GM23338 (cell line): ENCODE results near the gene UPK1A. TPM values are rescaled to one million over a fixed set of nuclear protein-coding genes. Genes with fewer than 3 reads are reported as not detected.

ENCODE experiments used
- ATAC-seq: fragments of 200-7000 bp; cut with Tn5 transposase; 3 replicates; pipeline ENCODE4 v1.9.1; 2020
- DNase-seq: peaks from one replicate; pipeline ENCODE4 v3.0.0-alpha.2; 2015; ENCODE audit warnings: low spot score
- H2AFZ ChIP-seq: fragments of 200-600 bp; sonication (generic); 2 replicates; pipeline ENCODE4 v1.8.0; 2016; ENCODE audit warnings: antibody characterized with exemption, mild to moderate bottlenecking, moderate library complexity
- H3F3A ChIP-seq: fragments of 200-600 bp; sonication (generic); replicated peaks from 2 replicates; pipeline ENCODE4 v1.8.0; 2017; ENCODE audit warnings: antibody characterized with exemption, mixed run types, low read depth
- H3K27ac ChIP-seq: fragments of 200-600 bp; sonication (generic); 2 replicates; pipeline ENCODE4 v1.6.1; 2016; ENCODE audit warnings: low read depth
- H3K27me3 ChIP-seq: fragments of 200-600 bp; sonication (generic); 2 replicates; pipeline ENCODE4 v1.8.0; 2016; ENCODE audit warnings: mild to moderate bottlenecking, mixed run types, moderate library complexity; ENCODE audit not compliant: insufficient read depth
- H3K36me3 ChIP-seq: fragments of 200-600 bp; sonication (generic); 2 replicates; pipeline ENCODE4 v1.8.0; 2016; ENCODE audit warnings: mild to moderate bottlenecking; ENCODE audit not compliant: insufficient read depth
- H3K4me1 ChIP-seq: fragments of 200-600 bp; sonication (generic); 2 replicates; pipeline ENCODE4 v1.8.0; 2016; ENCODE audit warnings: mild to moderate bottlenecking, moderate library complexity; ENCODE audit not compliant: insufficient read depth
- H3K4me2 ChIP-seq: fragments of 200-600 bp; sonication (generic); 2 replicates; pipeline ENCODE4 v1.7.1; 2017; ENCODE audit warnings: mixed run types
- H3K4me3 ChIP-seq: fragments of 200-600 bp; sonication (generic); 2 replicates; pipeline ENCODE4 v1.6.1; 2016; ENCODE audit warnings: mixed run types
- H3K79me2 ChIP-seq: fragments of 200-600 bp; sonication (generic); replicated peaks from 2 replicates; pipeline ENCODE4 v1.8.0; 2017; ENCODE audit warnings: mild to moderate bottlenecking; ENCODE audit not compliant: insufficient read depth
- H3K9me2 ChIP-seq: fragments of 200-600 bp; sonication (generic); 2 replicates; pipeline ENCODE4 v1.8.0; 2017; ENCODE audit not compliant: insufficient read depth
- H4K20me1 ChIP-seq: fragments of 200-600 bp; sonication (generic); replicated peaks from 2 replicates; pipeline ENCODE4 v1.8.0; 2017; ENCODE audit warnings: mild to moderate bottlenecking; ENCODE audit not compliant: insufficient read depth
- H3K27ac Mint-ChIP-seq: 2 replicates; pipeline ENCODE4 v1.8.0; 2020; ENCODE audit warnings: inconsistent platforms, mild to moderate bottlenecking, moderate library complexity, mixed read lengths
- H3K27me3 Mint-ChIP-seq: 3 replicates; pipeline ENCODE4 v1.8.0; 2022; ENCODE audit warnings: low read depth, mild to moderate bottlenecking, moderate library complexity, mixed read lengths, inconsistent platforms; ENCODE audit not compliant: insufficient read depth, poor library complexity
- H3K36me3 Mint-ChIP-seq: 3 replicates; pipeline ENCODE4 v1.8.0; 2021; ENCODE audit warnings: low read depth, mild to moderate bottlenecking, inconsistent platforms, moderate library complexity, mixed read lengths
- H3K4me1 Mint-ChIP-seq: 3 replicates; pipeline ENCODE4 v1.8.0; 2020; ENCODE audit warnings: mild to moderate bottlenecking, inconsistent platforms, mixed read lengths
- H3K4me3 Mint-ChIP-seq: 3 replicates; pipeline ENCODE4 v1.8.0; 2021; ENCODE audit warnings: moderate library complexity, mild to moderate bottlenecking, inconsistent platforms, mixed read lengths
- H3K9me3 Mint-ChIP-seq: 3 replicates; pipeline ENCODE4 v1.8.0; 2020; ENCODE audit warnings: moderate library complexity, mild to moderate bottlenecking, inconsistent platforms, mixed read lengths
- CREB1 ChIP-seq: fragments of 250-450 bp; sonication (Bioruptor Pico); IDR thresholded peaks from 2 replicates; pipeline ENCODE4 v1.5.0; 2020; ENCODE audit warnings: low read depth, mild to moderate bottlenecking, moderate library complexity
- ETS1 ChIP-seq: IDR thresholded peaks from 2 replicates; pipeline ENCODE4 v1.6.1; 2016; ENCODE audit warnings: antibody characterized with exemption
- NANOG ChIP-seq: IDR thresholded peaks from 2 replicates; pipeline ENCODE4 v1.6.1; 2016; ENCODE audit warnings: antibody characterized with exemption, borderline replicate concordance
- POLR2AphosphoS5 ChIP-seq: IDR thresholded peaks from 2 replicates; pipeline ENCODE4 v1.6.1; 2016; ENCODE audit warnings: antibody characterized with exemption, low read depth
- STAT1 ChIP-seq: IDR thresholded peaks from one replicate; pipeline ENCODE4 v1.6.1; 2016; ENCODE audit warnings: antibody characterized with exemption; ENCODE audit not compliant: unreplicated experiment
- ZNF331 ChIP-seq: fragments of 250-450 bp; sonication (Bioruptor Pico); IDR thresholded peaks from 2 replicates; pipeline ENCODE4 v1.5.0; 2020; ENCODE audit warnings: low read depth, mild to moderate bottlenecking, moderate library complexity
- polyA plus RNA-seq: library from polyadenylated mRNA; unstranded; fragments of >200 nt; fragmentation: Nextera tagmentation; extraction: Ambion mirVana; gene quantifications from 2 replicates; pipeline ENCODE4 v1.2.1, GENCODE V29; 2016
- total RNA-seq: library from RNA; depleted of rRNA; stranded (reverse); fragments of >200 nt; shearing (Covaris generic); gene quantifications from 2 replicates; pipeline ENCODE4 v1.2.3, GENCODE V29; 2014
- TF ChIP-seq, protein P1 (sequence below): fragments of 250-450 bp; sonication (Bioruptor Pico); IDR thresholded peaks from 2 replicates; pipeline ENCODE4 v1.5.0; 2020; ENCODE audit warnings: mild to moderate bottlenecking, moderate library complexity

UPK1A gene
- total and polyA plus RNA-seq, 2 experiments from 2014 or later: 0.42 to 1.5 TPM

DNA sequence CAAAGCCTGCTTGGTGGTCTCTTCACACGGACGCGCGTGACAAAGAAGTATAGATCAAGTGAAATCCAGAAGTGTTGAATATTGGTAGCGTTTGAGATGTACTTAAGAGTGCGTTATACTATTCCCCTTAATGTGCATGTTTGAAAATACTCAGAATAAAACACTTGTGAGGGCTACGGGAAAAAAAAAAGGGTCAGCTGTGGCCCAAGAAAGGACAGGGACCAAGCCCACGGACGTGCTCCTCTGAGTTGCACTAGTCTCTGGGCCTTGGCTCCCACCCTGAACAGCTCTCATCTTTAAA, 38.1 kb upstream of the UPK1A start:
- 0 out of 2 replicates have a peak, but pooled peaks cover 2% of the 10 kb centered on the region for H3F3A ChIP-seq
- peak overlapping the region; percentile 96 for H3K27ac Mint-ChIP-seq
- peak overlapping the region; percentile 76 for H3K4me2 ChIP-seq
- H3K27ac ChIP-seq: peak overlapping the region; percentile 50
- H3K4me1 Mint-ChIP-seq: peaks cover 6% of the 10 kb centered on the region; the same call in 1 of the 3 replicates
- peak overlapping the region; percentile 58; the same call in 1 of the 2 replicates for H2AFZ ChIP-seq
- H3K27me3 Mint-ChIP-seq: peaks cover 4% of the 10 kb centered on the region
- TF ChIP-seq NANOG (no peak), POLR2AphosphoS5 (no peak), ZNF331 (CRISPR knock-in tag) (no peak), STAT1 (no peak)
- no peaks in the 10 kb centered on the region for H3K27me3 ChIP-seq
- H3K79me2 ChIP-seq: peaks cover 11% of the 10 kb centered on the region
- peak overlapping the region; percentile 98 for H3K4me3 Mint-ChIP-seq
- no peaks in the 10 kb centered on the region for H3K9me2 ChIP-seq
- ATAC-seq: no peak
- H3K36me3 Mint-ChIP-seq: peaks cover 29% of the 10 kb centered on the region
- no peaks in the 10 kb centered on the region for H3K9me3 Mint-ChIP-seq
- no peaks in the 10 kb centered on the region for H4K20me1 ChIP-seq
- H3K36me3 ChIP-seq: 0 out of 2 replicates have a peak, but pooled peaks cover 2% of the 10 kb centered on the region
- H3K4me3 ChIP-seq: peak overlapping the region; percentile 57
- H3K4me1 ChIP-seq: peaks cover 8% of the 10 kb centered on the region
- no peak for DNase-seq

DNA sequence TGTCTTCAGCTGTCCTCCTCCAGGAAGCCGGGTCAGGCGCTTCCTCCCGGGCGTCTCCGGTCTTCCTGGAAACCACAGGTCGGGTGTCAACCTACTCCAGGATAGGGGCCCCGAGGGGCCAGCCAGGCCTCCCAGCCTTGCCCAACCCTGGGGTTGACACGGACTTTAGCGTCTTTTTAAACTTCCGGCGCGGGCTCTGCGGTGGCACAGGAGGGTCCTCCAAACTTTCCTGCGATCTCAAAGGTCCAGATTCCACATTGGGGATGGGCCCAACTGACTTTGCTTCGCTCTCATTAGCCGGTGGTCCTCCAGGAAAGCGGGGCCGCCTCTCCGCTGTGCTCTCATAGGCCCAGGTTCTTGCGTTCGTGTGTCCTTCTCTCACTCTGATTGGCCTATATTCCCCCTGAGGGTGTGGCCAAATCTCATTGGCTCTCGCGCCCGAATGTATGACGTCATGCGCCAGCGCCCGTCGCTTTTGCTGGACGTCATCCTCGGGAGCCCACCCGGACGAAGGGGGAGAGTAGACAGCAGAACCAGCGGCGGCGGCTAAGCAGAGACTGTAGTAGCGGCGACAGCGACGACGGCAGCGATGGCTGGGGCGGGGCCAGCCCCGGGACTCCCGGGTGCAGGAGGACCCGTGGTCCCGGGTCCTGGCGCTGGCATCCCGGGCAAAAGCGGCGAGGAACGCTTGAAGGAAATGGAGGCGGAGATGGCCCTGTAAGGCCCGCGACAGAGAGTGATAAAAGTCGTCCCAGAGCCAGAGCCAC, 37.6 kb upstream of the UPK1A start, which contains the start of gene RBM42:
RBM42 (plus strand) TSS at position 472 of the 767 bp plus-strand sequence; CDS start at position 590, 118 bp downstream.
- peak within 1 kb of the TSS; percentile 58; the same call in 1 of the 2 replicates for H2AFZ ChIP-seq
- H3K79me2 ChIP-seq: peaks cover 11% of the 10 kb centered on the region
- peak within 1 kb of the TSS; percentile 50 for H3K27ac ChIP-seq
- peak; percentile 100 for ATAC-seq
- no peak for TF ChIP-seq NANOG
- peak; percentile 71 for TF ChIP-seq POLR2AphosphoS5
- TF ChIP-seq ETS1: peak; percentile 50; the same call in 1 of the 2 replicates
- TF ChIP-seq CREB1 (CRISPR knock-in tag): peak; percentile 100
- TF ChIP-seq, protein P1, sequence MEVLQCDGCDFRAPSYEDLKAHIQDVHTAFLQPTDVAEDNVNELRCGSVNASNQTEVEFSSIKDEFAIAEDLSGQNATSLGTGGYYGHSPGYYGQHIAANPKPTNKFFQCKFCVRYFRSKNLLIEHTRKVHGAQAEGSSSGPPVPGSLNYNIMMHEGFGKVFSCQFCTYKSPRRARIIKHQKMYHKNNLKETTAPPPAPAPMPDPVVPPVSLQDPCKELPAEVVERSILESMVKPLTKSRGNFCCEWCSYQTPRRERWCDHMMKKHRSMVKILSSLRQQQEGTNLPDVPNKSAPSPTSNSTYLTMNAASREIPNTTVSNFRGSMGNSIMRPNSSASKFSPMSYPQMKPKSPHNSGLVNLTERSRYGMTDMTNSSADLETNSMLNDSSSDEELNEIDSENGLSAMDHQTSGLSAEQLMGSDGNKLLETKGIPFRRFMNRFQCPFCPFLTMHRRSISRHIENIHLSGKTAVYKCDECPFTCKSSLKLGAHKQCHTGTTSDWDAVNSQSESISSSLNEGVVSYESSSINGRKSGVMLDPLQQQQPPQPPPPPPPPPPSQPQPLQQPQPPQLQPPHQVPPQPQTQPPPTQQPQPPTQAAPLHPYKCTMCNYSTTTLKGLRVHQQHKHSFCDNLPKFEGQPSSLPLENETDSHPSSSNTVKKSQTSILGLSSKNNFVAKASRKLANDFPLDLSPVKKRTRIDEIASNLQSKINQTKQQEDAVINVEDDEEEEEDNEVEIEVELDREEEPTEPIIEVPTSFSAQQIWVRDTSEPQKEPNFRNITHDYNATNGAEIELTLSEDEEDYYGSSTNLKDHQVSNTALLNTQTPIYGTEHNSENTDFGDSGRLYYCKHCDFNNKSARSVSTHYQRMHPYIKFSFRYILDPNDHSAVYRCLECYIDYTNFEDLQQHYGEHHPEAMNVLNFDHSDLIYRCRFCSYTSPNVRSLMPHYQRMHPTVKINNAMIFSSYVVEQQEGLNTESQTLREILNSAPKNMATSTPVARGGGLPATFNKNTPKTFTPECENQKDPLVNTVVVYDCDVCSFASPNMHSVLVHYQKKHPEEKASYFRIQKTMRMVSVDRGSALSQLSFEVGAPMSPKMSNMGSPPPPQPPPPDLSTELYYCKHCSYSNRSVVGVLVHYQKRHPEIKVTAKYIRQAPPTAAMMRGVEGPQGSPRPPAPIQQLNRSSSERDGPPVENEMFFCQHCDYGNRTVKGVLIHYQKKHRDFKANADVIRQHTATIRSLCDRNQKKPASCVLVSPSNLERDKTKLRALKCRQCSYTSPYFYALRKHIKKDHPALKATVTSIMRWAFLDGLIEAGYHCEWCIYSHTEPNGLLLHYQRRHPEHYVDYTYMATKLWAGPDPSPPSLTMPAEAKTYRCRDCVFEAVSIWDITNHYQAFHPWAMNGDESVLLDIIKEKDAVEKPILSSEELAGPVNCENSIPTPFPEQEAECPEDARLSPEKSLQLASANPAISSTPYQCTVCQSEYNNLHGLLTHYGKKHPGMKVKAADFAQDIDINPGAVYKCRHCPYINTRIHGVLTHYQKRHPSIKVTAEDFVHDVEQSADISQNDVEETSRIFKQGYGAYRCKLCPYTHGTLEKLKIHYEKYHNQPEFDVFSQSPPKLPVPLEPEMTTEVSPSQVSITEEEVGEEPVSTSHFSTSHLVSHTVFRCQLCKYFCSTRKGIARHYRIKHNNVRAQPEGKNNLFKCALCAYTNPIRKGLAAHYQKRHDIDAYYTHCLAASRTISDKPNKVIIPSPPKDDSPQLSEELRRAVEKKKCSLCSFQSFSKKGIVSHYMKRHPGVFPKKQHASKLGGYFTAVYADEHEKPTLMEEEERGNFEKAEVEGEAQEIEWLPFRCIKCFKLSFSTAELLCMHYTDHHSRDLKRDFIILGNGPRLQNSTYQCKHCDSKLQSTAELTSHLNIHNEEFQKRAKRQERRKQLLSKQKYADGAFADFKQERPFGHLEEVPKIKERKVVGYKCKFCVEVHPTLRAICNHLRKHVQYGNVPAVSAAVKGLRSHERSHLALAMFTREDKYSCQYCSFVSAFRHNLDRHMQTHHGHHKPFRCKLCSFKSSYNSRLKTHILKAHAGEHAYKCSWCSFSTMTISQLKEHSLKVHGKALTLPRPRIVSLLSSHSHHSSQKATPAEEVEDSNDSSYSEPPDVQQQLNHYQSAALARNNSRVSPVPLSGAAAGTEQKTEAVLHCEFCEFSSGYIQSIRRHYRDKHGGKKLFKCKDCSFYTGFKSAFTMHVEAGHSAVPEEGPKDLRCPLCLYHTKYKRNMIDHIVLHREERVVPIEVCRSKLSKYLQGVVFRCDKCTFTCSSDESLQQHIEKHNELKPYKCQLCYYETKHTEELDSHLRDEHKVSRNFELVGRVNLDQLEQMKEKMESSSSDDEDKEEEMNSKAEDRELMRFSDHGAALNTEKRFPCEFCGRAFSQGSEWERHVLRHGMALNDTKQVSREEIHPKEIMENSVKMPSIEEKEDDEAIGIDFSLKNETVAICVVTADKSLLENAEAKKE (CRISPR knock-in tag): no peak
- peak; percentile 99 for DNase-seq
- no peaks in the 10 kb centered on the region for H3K9me3 Mint-ChIP-seq
- H3K4me2 ChIP-seq: peak within 1 kb of the TSS; percentile 82
- H4K20me1 ChIP-seq: no peaks in the 10 kb centered on the region
- peak within 1 kb of the TSS; percentile 77 for H3K4me3 ChIP-seq
- H3K27me3 ChIP-seq: no peaks in the 10 kb centered on the region
- H3K4me1 Mint-ChIP-seq: peaks cover 6% of the 10 kb centered on the region; the same call in 1 of the 3 replicates
- H3K27me3 Mint-ChIP-seq: peaks cover 4% of the 10 kb centered on the region
- H3K36me3 ChIP-seq: 0 out of 2 replicates have a peak, but pooled peaks cover 4% of the 10 kb centered on the region
- H3K4me1 ChIP-seq: peaks cover 8% of the 10 kb centered on the region
- H3K36me3 Mint-ChIP-seq: peaks cover 32% of the 10 kb centered on the region
- peak within 1 kb of the TSS; percentile 96 for H3K27ac Mint-ChIP-seq
- no peaks in the 10 kb centered on the region for H3K9me2 ChIP-seq
- peak within 1 kb of the TSS; percentile 98 for H3K4me3 Mint-ChIP-seq
- 0 out of 2 replicates have a peak, but pooled peaks cover 2% of the 10 kb centered on the region for H3F3A ChIP-seq
